Hepatocyte (in vitro differentiated cells): ENCODE results near the gene NDC80.

Experiments used
- CTCF ChIP-seq: fragments of 200-600 bp; sonication (generic); IDR thresholded peaks from 2 replicates; pipeline ENCODE4 v1.5.1; 2016; ENCODE audit warnings: antibody characterized with exemption, mild to moderate bottlenecking; ENCODE audit not compliant: poor library complexity
- EZH2 ChIP-seq: fragments of 200-600 bp; sonication (generic); IDR thresholded peaks from 2 replicates; pipeline ENCODE4 v1.6.1; 2016; ENCODE audit warnings: antibody characterized with exemption, mild to moderate bottlenecking, borderline replicate concordance
- EZH2phosphoT487 ChIP-seq: fragments of 200-600 bp; sonication (generic); IDR thresholded peaks from one replicate; pipeline ENCODE4 v1.6.1; 2018; ENCODE audit warnings: antibody characterized with exemption, mild to moderate bottlenecking, low read depth, moderate library complexity; ENCODE audit not compliant: unreplicated experiment, severe bottlenecking

- TF ChIP-seq CTCF = no peak
- TF ChIP-seq EZH2 = no peak
- no peak for TF ChIP-seq EZH2phosphoT487
Measured at GRCh38 chr18:2573408-2573807, 2.1 kb downstream of the NDC80 start.
